B cell (primary cell): ENCODE results near the gene LAMTOR2. TPM values are rescaled to one million over a fixed set of nuclear protein-coding genes. Genes with fewer than 3 reads are reported as not detected.
A peak's percentile ranks its signal among the peaks of the same experiment; 100 is the strongest.

Experiments used
- ATAC-seq: fragments of 200-7000 bp; cut with Tn5 transposase; one replicate; pipeline ENCODE4 v1.10.0; 2021; ENCODE audit warnings: low read depth, mild to moderate bottlenecking, moderate number of reproducible peaks, moderate library complexity
- CTCF ChIA-PET: fragments of 350-600 bp; sonication (Branson Sonifier 250); formaldehyde crosslinking; loops from one replicate; lab custom pipeline; 2021; ENCODE audit warnings: antibody characterized with exemption, inconsistent platforms; lab: Charles Lee
- POLR2A ChIA-PET: fragments of 350-600 bp; sonication (Branson Sonifier 250); formaldehyde crosslinking; loops from one replicate; lab custom pipeline; 2021; ENCODE audit warnings: antibody characterized with exemption; lab: Charles Lee
- DNase-seq: peaks from one replicate; pipeline ENCODE4 v3.0.0; 2013
- H2AFZ ChIP-seq: 2 replicates; pipeline ENCODE4 v1.6.1; 2012; ENCODE audit warnings: mild to moderate bottlenecking, low read depth, low read length; ENCODE audit not compliant: insufficient read depth, poor library complexity, severe bottlenecking
- H3K27ac ChIP-seq, 2 donors: 1 replicate in 1 of 2; 2 replicates in 1 of 2; pipeline ENCODE4 v1.5.1; 2012 to 2013; ENCODE audit warnings: low read length in 2 of 2, mild to moderate bottlenecking in 2 of 2, moderate library complexity in 1 of 2
- H3K27me3 ChIP-seq, 4 experiments: fragments of 200-600 bp in 1 of 4; sonication (generic) in 1 of 4; replicated peaks in 1 of 4; 1 replicate in 2 of 4; 2 replicates in 2 of 4; pipeline versions ENCODE4 v1.6.1 to v1.7.0; 2013 to 2016; ENCODE audit warnings: low read length in 3 of 4, mild to moderate bottlenecking in 2 of 4, mixed read lengths in 1 of 4, moderate library complexity in 1 of 4; ENCODE audit not compliant: insufficient read depth in 4 of 4, control insufficient read depth in 3 of 4; ENCODE audit errors: control extremely low read depth in 1 of 4
- H3K36me3 ChIP-seq, 2 experiments: replicated peaks in 1 of 2; 1 replicate in 1 of 2; 2 replicates in 1 of 2; pipeline versions ENCODE4 v1.6.1 to v1.7.1; 2013; ENCODE audit warnings: low read length in 1 of 2; ENCODE audit not compliant: insufficient read depth in 2 of 2, control insufficient read depth in 1 of 2; ENCODE audit errors: control extremely low read depth in 1 of 2, extremely low read depth in 1 of 2
- H3K4me1 ChIP-seq, 2 donors: fragments of 200-600 bp in 1 of 2; sonication (generic) in 1 of 2; 1 replicate in 1 of 2; 2 replicates in 1 of 2; pipeline versions ENCODE4 v1.5.1 to v1.6.1; 2013 to 2017; ENCODE audit warnings: low read length in 2 of 2; ENCODE audit not compliant: control insufficient read depth in 2 of 2, insufficient read depth in 2 of 2
- H3K4me2 ChIP-seq: replicated peaks from 2 replicates; pipeline ENCODE3; 2012; ENCODE audit warnings: mild to moderate bottlenecking, low read depth, low read length; ENCODE audit not compliant: poor library complexity, severe bottlenecking
- H3K4me3 ChIP-seq, 5 experiments: fragments of 200-600 bp in 1 of 5; sonication (generic) in 1 of 5; 1 replicate in 3 of 5; 2 replicates in 2 of 5; pipeline versions ENCODE4 v1.5.1 to v1.7.0; 2011 to 2016; ENCODE audit warnings: low read length in 4 of 5, mild to moderate bottlenecking in 4 of 5, low read depth in 2 of 5, control low read depth in 1 of 5, moderate library complexity in 1 of 5; ENCODE audit not compliant: insufficient read depth in 1 of 5; ENCODE audit errors: control extremely low read depth in 1 of 5, extremely low read depth in 1 of 5
- H3K79me2 ChIP-seq: fragments of 200-600 bp; sonication (generic); one replicate; pipeline ENCODE4 v1.6.0; 2016; ENCODE audit warnings: low read length; ENCODE audit not compliant: control insufficient read depth, insufficient read depth
- H3K9ac ChIP-seq: fragments of 200-600 bp; sonication (generic); 2 replicates; pipeline ENCODE4 v1.6.1; 2017; ENCODE audit warnings: mild to moderate bottlenecking, low read length, moderate library complexity
- H3K9me3 ChIP-seq, 3 donors: one replicate each; pipeline versions ENCODE4 v1.6.1 to v1.7.1; 2013; ENCODE audit warnings: low read length in 2 of 3; ENCODE audit not compliant: control insufficient read depth in 2 of 3, insufficient read depth in 1 of 3; ENCODE audit errors: control extremely low read depth in 1 of 3
- H4K20me1 ChIP-seq: 2 replicates; pipeline ENCODE4 v1.6.0; 2012; ENCODE audit warnings: mild to moderate bottlenecking, low read length; ENCODE audit not compliant: insufficient read depth, control insufficient read depth, poor library complexity, severe bottlenecking
- H3K27ac Mint-ChIP-seq: one replicate; pipeline ENCODE4 v1.8.0; 2021; ENCODE audit warnings: mixed read lengths
- H3K27me3 Mint-ChIP-seq: one replicate; pipeline ENCODE4 v1.8.0; 2021; ENCODE audit warnings: mixed read lengths
- H3K4me1 Mint-ChIP-seq: one replicate; pipeline ENCODE4 v1.8.0; 2021; ENCODE audit warnings: mixed read lengths
- H3K4me3 Mint-ChIP-seq: one replicate; pipeline ENCODE4 v1.8.0; 2021; ENCODE audit warnings: mixed read lengths
- H3K9me3 Mint-ChIP-seq: one replicate; pipeline ENCODE4 v1.8.0; 2022; ENCODE audit warnings: mixed read lengths; ENCODE audit not compliant: insufficient read depth
- CTCF ChIP-seq: fragments of 200-600 bp; IDR thresholded peaks from one replicate; pipeline ENCODE4 v1.8.0; 2022; ENCODE audit warnings: antibody characterized with exemption, mild to moderate bottlenecking
- EZH2 ChIP-seq: IDR thresholded peaks from 2 replicates; pipeline ENCODE4 v1.6.1; 2012; ENCODE audit warnings: borderline replicate concordance, low read depth, mild to moderate bottlenecking, moderate library complexity, low read length; ENCODE audit not compliant: insufficient read depth, poor library complexity, severe bottlenecking
- WGBS: methylation state at CpG from one replicate; pipeline ENCODE4 v1.1.5; 2013; ENCODE audit warnings: missing lambda C conversion rate; ENCODE audit not compliant: insufficient coverage; 5-methylcytosine and 5-hydroxymethylcytosine counted together
- intact Hi-C: fragments of 100-400 bp; cut with micrococcal nuclease; formaldehyde crosslinking; loops from one replicate; pipeline ENCODE4 v1.10.0; 2022
- polyA plus RNA-seq: library from polyadenylated mRNA; depleted of rRNA; stranded (reverse); fragments of >200 nt; gene quantifications from 2 replicates; pipeline ENCODE4 v1.2.3, GENCODE V29; 2012
- total RNA-seq, 2 donors: library from RNA; stranded (reverse); fragments of 120-200 nt in 1 of 2; gene quantifications; 1 replicate in 1 of 2; 2 replicates in 1 of 2; pipeline versions ENCODE4 v1.2.3 to v1.2.4, GENCODE V29; 2013 to 2022

Gene LAMTOR2
- total and polyA plus RNA-seq, 2 donors (not counting 1 experiment from before 2014, with no cell fraction given), result 31.5 to 55.9 TPM

GRCh38 chr1:156021093-156021428 is 33.5 kb upstream of the LAMTOR2 start:
- Mint-ChIP-seq H3K4me3 (peak overlapping the region; percentile 99), H3K4me1 (peaks cover 24% of the 10 kb centered on the region), H3K27me3 (peaks cover 6% of the 10 kb centered on the region), H3K27ac (peak overlapping the region; percentile 90), H3K9me3 (no peaks in the 10 kb centered on the region)
- TF ChIP-seq EZH2 (no peak), CTCF (no peak)
- Histone ChIP-seq H3K4me2 (peak overlapping the region; percentile 83), H3K79me2 (peaks cover 42% of the 10 kb centered on the region), H3K27ac (peak overlapping the region; percentile 4 to 68), H4K20me1 (peaks cover 6% of the 10 kb centered on the region), H2AFZ (peak overlapping the region; percentile 87), H3K36me3 (peaks cover 2 to 24% of the 10 kb centered on the region in 2 experiments), H3K4me1 (peaks cover 9 to 17% of the 10 kb centered on the region in 2 donors), H3K9ac (peak overlapping the region; percentile 75), H3K27me3 (peaks cover 0 to 6% (median 0%) of the 10 kb centered on the region in 4 experiments), H3K9me3 (no peaks in the 10 kb centered on the region), H3K4me3 (peak overlapping the region; percentile 71 to 87 (median 81))
- 8% methylated on average over 2 of the region's 4 CpGs for WGBS
- DNase-seq (no peak), ATAC-seq (no peak)
- POLR2A ChIA-PET, result no interaction called here
- CTCF ChIA-PET, result interaction anchor here (0.6 to 1.9 kb wide), 5 partner anchors 31 to 770 kb away, joined by 3 to 7 read pairs (median 3); no protein-coding TSS in a partner anchor
- intact Hi-C loops, result loop anchor here (1.0 to 2.0 kb wide), 3 partner anchors 33 to 164 kb away; partner anchors contain the start of genes GON4L, LAMTOR2 and MEX3A

- no peak for TF ChIP-seq CTCF
- WGBS, result 73% methylated on average over 1 of the region's 2 CpGs
- CTCF ChIA-PET, result interaction anchor here (0.6 to 1.3 kb wide), 2 partner anchors 37 to 44 kb away, joined by 3 to 6 read pairs; no protein-coding TSS in a partner anchor
Measured at GRCh38 chr1:156021954-156022353, 32.6 kb upstream of the LAMTOR2 start.

More at GRCh38 chr1:156021954-156022353, 32.6 kb upstream of the LAMTOR2 start:
- H3K9me3 ChIP-seq, result no peaks in the 10 kb centered on the region
- H3K4me3 ChIP-seq, result no peak overlapping the region
- Mint-ChIP-seq H3K27ac (peak overlapping the region; percentile 26), H3K4me1 (peaks cover 24% of the 10 kb centered on the region), H3K9me3 (no peaks in the 10 kb centered on the region), H3K27me3 (peaks cover 6% of the 10 kb centered on the region), H3K4me3 (peak overlapping the region; percentile 52)
- H3K27ac ChIP-seq, result no peak overlapping the region
- DNase-seq (no peak), ATAC-seq (no peak)
- POLR2A ChIA-PET, result no interaction called here
- peaks cover 6% of the 10 kb centered on the region for H4K20me1 ChIP-seq
- peaks cover 9 to 17% of the 10 kb centered on the region in 2 donors for H3K4me1 ChIP-seq
- peak overlapping the region; percentile 5 for H2AFZ ChIP-seq
- peaks cover 0 to 6% (median 0%) of the 10 kb centered on the region in 4 experiments for H3K27me3 ChIP-seq
- no peak overlapping the region for H3K4me2 ChIP-seq
- H3K9ac ChIP-seq, result no peak overlapping the region
- H3K36me3 ChIP-seq, result peaks cover 0 to 19% of the 10 kb centered on the region in 2 experiments
- intact Hi-C loops, result loop anchor here (1.0 to 2.0 kb wide), 3 partner anchors 32 to 165 kb away; partner anchors contain the start of genes GON4L, LAMTOR2 and MEX3A
- peaks cover 42% of the 10 kb centered on the region for H3K79me2 ChIP-seq
